Measurements from ENCODE around the gene DAB1. TPM values are rescaled to one million over a fixed set of nuclear protein-coding genes. Genes with fewer than 3 reads are reported as not detected.

Gene DAB1
- polyA plus RNA-seq, 1 experiment, result 0.05 TPM

- CTCF ChIA-PET, result no interaction called here
- POLR2A ChIA-PET, result no interaction called here
- TF ChIP-seq, protein P1, sequence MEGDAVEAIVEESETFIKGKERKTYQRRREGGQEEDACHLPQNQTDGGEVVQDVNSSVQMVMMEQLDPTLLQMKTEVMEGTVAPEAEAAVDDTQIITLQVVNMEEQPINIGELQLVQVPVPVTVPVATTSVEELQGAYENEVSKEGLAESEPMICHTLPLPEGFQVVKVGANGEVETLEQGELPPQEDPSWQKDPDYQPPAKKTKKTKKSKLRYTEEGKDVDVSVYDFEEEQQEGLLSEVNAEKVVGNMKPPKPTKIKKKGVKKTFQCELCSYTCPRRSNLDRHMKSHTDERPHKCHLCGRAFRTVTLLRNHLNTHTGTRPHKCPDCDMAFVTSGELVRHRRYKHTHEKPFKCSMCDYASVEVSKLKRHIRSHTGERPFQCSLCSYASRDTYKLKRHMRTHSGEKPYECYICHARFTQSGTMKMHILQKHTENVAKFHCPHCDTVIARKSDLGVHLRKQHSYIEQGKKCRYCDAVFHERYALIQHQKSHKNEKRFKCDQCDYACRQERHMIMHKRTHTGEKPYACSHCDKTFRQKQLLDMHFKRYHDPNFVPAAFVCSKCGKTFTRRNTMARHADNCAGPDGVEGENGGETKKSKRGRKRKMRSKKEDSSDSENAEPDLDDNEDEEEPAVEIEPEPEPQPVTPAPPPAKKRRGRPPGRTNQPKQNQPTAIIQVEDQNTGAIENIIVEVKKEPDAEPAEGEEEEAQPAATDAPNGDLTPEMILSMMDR (IDR thresholded peaks at IDR 0.05; ENCODE audit: low read depth, low read length), result no peak
- Histone ChIP-seq H3K27me3 (ENCODE audit: control insufficient read depth, insufficient read depth, low read length) (peaks cover 3% of the 10 kb centered on the region), H3K9me3 (ENCODE audit: control insufficient read depth, insufficient read depth, low read length) (no peaks in the 10 kb centered on the region), H3K4me3 (ENCODE audit: low read depth, low read length) (no peak overlapping the region), H3K27ac (ENCODE audit: low read depth, low read length) (no peak overlapping the region)
- no peak for DNase-seq (ENCODE audit: low read depth, low spot score)
Observed at GRCh38 chr1:57407928-57408327, 15.9 kb downstream of the DAB1 start.

- TF ChIP-seq, protein P1 (IDR thresholded peaks at IDR 0.05; ENCODE audit: low read depth, low read length), result no peak
- Histone ChIP-seq H3K9me3 (ENCODE audit: control insufficient read depth, insufficient read depth, low read length) (no peaks in the 10 kb centered on the region), H3K27ac (ENCODE audit: low read depth, low read length) (no peak overlapping the region), H3K27me3 (ENCODE audit: control insufficient read depth, insufficient read depth, low read length) (peaks cover 3% of the 10 kb centered on the region), H3K4me3 (ENCODE audit: low read depth, low read length) (no peak overlapping the region)
- POLR2A ChIA-PET, result no interaction called here
- no peak for DNase-seq (ENCODE audit: low read depth, low spot score)
- CTCF ChIA-PET, result no interaction called here
Observed at GRCh38 chr1:57406428-57406970, 17.4 kb downstream of the DAB1 start.

- TF ChIP-seq, protein P1 (IDR thresholded peaks at IDR 0.05; ENCODE audit: low read depth, low read length), result no peak
- POLR2A ChIA-PET, result no interaction called here
Observed at GRCh38 chr1:57404884-57405283, 19.0 kb downstream of the DAB1 start.

DNA sequence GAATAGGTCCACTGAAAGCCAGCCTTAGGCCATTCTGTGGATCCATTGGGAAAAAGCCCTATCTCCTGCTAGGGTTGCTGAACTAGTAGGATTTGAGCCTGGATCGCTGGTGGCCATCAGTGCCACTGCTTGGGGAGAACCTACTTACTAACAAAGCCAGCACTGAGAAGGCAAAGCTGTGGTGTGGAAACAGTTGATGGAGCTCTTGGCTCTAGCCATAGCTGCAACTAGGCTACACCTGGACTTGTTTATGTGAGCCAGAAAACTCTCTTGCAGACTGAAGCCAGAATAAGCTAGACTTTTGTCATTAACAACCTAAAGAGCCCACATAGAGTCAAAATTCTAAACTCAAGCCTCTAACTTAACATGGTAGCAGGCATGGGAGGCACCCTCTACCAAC, 20.7 kb downstream of the DAB1 start:
- Histone ChIP-seq H3K9me3 (ENCODE audit: control insufficient read depth, insufficient read depth, low read length) (no peaks in the 10 kb centered on the region), H3K4me3 (ENCODE audit: low read depth, low read length) (no peak overlapping the region), H3K27ac (ENCODE audit: low read depth, low read length) (no peak overlapping the region), H3K27me3 (ENCODE audit: control insufficient read depth, insufficient read depth, low read length) (peaks cover 2% of the 10 kb centered on the region)
- TF ChIP-seq, protein P1 (IDR thresholded peaks at IDR 0.05; ENCODE audit: low read depth, low read length), result no peak
- DNase-seq (ENCODE audit: low read depth, low spot score), result no peak
- ChIA-PET CTCF (no interaction called here), POLR2A (no interaction called here)

More at GRCh38 chr1:57404884-57405283, 19.0 kb downstream of the DAB1 start:
- no peaks in the 10 kb centered on the region for H3K9me3 ChIP-seq (ENCODE audit: control insufficient read depth, insufficient read depth, low read length)
- no peak overlapping the region for H3K27ac ChIP-seq (ENCODE audit: low read depth, low read length)
- CTCF ChIA-PET, result no interaction called here
- DNase-seq (ENCODE audit: low read depth, low spot score), result no peak
- no peak overlapping the region for H3K4me3 ChIP-seq (ENCODE audit: low read depth, low read length)
- peaks cover 3% of the 10 kb centered on the region for H3K27me3 ChIP-seq (ENCODE audit: control insufficient read depth, insufficient read depth, low read length)

DNA sequence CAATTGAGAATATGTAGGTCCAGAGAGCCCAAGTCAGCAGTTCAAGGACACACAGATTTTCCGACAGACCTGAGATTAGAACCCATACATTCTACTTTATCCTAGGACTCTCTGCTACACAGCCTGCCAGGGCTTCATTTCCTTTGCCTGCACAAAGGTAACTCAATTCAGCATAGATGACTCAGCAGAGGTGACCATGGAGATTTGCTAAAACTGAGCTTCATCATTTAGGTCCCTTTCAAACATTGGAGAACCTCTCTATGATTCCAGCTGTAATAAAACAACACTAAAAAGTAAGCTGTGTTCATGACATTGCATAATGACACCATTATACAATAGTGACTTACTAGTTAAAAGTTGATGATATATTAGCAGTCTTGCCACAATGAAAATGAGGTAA, 22.2 kb downstream of the DAB1 start:
- TF ChIP-seq, protein P1 (IDR thresholded peaks at IDR 0.05; ENCODE audit: low read depth, low read length), result no peak
- ChIA-PET POLR2A (no interaction called here), CTCF (interaction anchor here (1.2 kb wide), 1 partner anchor 22 kb away, joined by 3 read pairs; the partner anchor contains the start of gene DAB1)
- H3K4me3 ChIP-seq (ENCODE audit: low read depth, low read length), result no peak overlapping the region
- H3K27me3 ChIP-seq (ENCODE audit: control insufficient read depth, insufficient read depth, low read length), result no peaks in the 10 kb centered on the region
- no peak overlapping the region for H3K27ac ChIP-seq (ENCODE audit: low read depth, low read length)
- H3K9me3 ChIP-seq (ENCODE audit: control insufficient read depth, insufficient read depth, low read length), result no peaks in the 10 kb centered on the region
- DNase-seq (ENCODE audit: low read depth, low spot score), result no peak
